Measurements from ENCODE around the gene LRRC61.

DNA sequence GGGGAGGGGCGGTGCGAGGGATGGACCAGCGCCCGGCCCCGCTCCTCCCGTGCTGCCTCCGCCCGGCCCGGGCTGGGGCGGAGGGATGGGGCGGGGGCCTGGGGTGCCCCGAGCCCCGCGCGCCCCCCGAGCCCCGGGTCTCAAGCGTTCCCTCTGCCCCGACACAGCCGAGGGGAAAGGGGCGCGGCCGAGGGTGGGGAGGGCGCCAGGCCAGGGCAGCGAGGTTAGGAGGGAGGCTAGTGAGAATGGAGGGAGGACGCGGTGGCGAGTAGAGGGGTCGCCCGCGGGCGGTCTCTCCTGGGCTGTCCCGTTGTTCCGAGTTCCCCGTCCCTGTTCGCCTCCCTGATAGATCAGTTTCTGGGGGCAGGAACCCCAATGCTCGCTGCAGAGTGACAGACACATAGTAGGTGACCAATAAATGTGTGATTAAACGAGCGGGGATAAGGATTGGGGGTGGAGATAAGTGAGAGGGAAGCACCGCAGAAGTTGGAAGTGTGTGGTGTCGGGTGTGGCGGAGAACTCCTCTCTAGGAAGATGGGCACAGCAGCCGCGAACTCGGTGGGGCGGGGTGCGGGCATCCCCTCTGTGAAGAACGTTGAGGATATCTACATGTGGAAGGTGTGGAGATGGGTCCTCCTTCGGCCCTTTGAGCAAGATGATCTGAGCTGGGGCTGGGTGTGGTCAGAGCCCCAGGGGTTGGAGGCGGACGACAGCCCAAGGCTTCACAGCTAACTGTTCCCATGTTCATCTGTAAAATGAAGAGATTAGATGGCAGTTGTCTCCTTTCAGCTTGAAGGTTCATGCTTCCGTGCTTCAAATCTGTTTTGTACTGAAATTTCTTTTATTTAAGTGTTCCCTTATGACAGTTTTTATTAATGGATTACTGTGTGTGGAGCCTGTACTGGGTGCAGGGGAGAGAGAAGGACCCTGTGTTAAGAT is 56.6 kb downstream of the LRRC61 start:
- TF ChIP-seq, protein P1, sequence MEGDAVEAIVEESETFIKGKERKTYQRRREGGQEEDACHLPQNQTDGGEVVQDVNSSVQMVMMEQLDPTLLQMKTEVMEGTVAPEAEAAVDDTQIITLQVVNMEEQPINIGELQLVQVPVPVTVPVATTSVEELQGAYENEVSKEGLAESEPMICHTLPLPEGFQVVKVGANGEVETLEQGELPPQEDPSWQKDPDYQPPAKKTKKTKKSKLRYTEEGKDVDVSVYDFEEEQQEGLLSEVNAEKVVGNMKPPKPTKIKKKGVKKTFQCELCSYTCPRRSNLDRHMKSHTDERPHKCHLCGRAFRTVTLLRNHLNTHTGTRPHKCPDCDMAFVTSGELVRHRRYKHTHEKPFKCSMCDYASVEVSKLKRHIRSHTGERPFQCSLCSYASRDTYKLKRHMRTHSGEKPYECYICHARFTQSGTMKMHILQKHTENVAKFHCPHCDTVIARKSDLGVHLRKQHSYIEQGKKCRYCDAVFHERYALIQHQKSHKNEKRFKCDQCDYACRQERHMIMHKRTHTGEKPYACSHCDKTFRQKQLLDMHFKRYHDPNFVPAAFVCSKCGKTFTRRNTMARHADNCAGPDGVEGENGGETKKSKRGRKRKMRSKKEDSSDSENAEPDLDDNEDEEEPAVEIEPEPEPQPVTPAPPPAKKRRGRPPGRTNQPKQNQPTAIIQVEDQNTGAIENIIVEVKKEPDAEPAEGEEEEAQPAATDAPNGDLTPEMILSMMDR (tag by site-specific recombination; IDR thresholded peaks at IDR 0.05) = no peak
- TF ChIP-seq, protein P2, sequence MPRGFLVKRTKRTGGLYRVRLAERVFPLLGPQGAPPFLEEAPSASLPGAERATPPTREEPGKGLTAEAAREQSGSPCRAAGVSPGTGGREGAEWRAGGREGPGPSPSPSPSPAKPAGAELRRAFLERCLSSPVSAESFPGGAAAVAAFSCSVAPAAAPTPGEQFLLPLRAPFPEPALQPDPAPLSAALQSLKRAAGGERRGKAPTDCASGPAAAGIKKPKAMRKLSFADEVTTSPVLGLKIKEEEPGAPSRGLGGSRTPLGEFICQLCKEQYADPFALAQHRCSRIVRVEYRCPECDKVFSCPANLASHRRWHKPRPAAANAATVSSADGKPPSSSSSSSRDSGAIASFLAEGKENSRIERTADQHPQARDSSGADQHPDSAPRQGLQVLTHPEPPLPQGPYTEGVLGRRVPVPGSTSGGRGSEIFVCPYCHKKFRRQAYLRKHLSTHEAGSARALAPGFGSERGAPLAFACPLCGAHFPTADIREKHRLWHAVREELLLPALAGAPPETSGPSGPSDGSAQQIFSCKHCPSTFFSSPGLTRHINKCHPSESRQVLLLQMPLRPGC (tag by site-specific recombination; IDR thresholded peaks at IDR 0.05) = no peak
